ENCODE data around the gene KCTD21.
A peak's percentile ranks its signal among the peaks of the same experiment; 100 is the strongest.
"Not testable (repeated sequence)": the region's sequence is repeated elsewhere in the genome, so short reads cannot be mapped to it uniquely, and the experiment has no call there.

KCTD21 gene

DNA sequence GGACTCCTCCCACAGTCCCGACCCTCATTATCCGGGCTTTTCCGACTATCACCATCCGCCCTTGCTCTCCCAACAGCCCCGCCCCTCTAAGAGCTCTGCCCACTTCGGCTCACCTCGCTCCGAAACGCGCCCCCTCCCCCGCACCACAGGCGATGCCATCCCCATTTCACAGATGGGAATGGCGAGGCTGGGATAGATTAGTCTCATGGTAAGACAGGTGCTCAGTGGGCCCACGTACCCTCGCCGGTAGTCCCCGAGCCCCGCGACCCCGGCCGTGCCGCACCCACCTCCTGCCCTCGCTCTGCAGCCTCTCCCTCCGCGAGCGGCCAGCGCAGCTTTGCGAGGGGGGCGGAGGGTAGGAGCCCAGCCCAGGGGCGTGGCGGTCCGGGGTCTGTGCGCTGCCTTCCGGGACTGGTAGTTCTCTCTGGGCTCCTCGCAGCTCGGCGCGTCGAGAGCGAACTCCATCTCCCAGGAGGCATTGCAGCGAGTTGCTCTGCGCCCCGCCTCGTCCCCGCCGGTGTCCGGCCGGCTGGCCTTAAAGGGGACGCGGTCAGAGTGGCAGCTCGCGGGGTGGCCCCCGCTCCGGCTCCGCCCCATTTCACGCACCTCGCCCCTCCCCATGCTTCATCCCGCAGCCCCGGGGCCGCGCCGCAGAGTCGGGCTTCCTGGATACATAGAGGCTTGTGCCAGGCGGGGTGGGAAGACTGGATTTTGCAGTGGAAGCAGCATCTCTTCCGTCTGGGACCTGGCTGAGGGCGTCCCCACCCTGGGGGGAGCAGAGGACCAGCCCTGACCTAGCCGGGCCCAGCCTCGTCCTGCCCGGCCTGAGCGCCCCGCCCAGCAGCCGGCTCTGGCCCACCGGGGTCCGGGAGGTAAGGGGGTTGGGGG, at the start of gene KCTD21, which contains the start of gene USP35:
KCTD21 (minus strand) TSS at position 341 of the 888 bp plus-strand sequence. CDS start 14,072 bp downstream, outside the sequence.
USP35 (plus strand) TSS at position 634 of the 888 bp plus-strand sequence. CDS start 7,327 bp downstream, outside the sequence.
- DNase-seq = peak; percentile 91 to 93

DNA sequence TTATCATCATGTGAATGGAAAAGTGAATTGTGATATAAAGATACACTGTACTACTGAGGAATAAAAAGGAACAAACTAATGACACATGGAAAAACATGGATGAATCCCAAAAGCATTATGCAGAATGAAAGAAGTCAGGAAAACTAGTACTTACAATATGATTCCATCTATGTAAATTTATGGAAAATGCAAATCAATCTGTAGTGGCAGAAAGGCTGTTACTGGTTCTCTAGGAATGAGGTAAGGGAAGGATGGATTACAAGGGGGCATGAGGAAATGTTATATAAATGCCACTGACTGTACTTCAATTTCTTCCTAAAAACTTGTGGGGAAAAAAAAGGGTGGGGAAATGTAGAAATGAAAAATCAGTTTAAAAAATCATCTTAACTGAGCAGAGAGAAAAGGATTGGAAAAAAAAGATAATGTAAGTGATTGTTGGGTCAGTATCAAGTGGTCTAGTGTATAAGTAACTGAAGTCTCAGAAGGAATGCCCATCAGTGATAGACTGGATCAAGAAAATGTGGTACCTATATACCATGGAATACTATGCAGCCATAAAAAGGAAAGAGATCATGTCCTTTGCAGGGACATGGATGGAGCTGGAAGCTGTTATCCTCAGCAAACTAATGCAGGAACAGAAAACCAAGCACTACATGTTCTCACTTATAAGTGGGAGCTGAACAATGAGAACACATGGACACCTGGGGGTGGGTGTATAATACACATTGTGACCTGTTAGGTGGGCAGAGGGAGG, 49.0 kb upstream of the KCTD21 start:
- DNase-seq = no peak

DNA sequence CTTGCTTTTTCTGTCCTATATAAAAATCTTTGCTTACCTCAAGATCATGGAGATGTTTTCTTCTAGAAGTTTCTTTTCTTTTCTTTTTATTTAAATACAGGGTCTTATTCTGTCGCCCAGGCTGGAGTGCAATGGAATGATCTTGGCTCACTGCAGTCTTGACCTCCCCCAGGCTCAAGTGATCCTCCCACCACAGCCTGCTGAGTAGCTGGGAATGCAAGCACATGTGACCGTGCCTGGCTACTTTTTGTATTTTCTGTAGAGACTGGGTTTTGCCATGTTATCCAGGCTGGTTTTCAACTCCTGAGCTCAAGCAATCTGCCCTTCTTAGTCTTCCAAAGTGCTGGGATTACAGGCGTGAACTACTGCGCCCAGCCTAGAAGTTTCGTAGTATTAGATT, 45.6 kb upstream of the KCTD21 start:
- no peak for DNase-seq

DNA sequence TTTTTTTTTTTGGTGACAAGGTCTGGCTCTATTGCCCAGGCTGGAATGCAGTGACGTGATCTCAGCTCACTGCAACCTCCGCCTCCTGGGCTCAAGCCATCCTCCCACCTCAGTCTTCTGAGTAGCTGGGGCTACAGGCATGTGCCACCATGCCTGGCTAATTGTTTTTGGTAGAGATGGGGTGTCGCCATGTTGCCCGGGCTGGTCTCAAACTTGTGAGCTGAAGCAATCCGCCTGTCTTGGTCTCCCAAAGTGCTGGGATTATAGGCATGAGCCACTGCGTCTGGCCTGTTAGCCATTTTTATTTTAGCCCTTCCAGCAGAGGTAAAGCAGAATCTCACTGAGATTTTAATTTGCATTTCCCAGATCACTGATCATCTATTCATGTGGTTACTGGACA, 44.6 kb upstream of the KCTD21 start:
- not testable (repeated sequence) for DNase-seq

- DNase-seq = no peak
Observed at GRCh38 chr11:78231962-78232501, 43.6 kb upstream of the KCTD21 start.

DNA sequence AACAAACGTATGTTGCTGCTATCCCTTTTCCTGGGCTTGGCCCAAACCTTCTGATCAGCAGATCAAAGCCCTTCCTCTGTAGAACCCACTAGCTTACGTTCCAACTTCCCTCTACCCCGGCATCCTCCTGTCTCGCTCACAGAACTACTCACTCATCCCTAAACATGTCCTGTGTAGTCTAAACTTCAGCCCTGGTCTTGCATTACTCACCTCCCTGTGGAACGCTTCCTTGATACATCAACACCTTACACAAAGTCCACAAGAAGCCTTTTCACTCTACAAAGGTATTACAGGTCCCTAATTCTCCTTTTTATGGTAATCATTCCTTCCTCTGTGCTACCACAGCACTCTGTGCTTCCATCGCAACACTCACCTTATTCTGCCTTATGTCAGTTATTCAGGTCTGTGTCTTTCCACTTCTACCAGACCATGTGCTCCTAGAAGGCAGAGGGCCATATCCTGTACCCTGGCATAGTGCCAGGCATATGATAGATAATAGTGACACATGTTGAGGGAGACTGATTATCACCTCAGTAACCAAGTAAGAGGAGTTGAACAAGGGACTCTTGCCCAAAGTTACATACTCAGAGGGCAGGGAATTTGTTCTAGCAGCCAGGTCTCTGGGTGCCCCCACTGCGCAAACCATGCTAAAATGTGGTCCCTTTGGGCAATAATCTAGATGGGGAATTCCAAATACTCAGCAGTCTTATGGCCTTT, 41.9 kb upstream of the KCTD21 start:
- DNase-seq = no peak

GRCh38 chr11:78229106-78229505, 40.7 kb upstream of the KCTD21 start:
- no peak for DNase-seq

GRCh38 chr11:78228467-78228866, 40.0 kb upstream of the KCTD21 start:
- peak; percentile 20 to 32 for DNase-seq

- DNase-seq = no peak
Observed at GRCh38 chr11:78227921-78228320, 39.5 kb upstream of the KCTD21 start.

DNA sequence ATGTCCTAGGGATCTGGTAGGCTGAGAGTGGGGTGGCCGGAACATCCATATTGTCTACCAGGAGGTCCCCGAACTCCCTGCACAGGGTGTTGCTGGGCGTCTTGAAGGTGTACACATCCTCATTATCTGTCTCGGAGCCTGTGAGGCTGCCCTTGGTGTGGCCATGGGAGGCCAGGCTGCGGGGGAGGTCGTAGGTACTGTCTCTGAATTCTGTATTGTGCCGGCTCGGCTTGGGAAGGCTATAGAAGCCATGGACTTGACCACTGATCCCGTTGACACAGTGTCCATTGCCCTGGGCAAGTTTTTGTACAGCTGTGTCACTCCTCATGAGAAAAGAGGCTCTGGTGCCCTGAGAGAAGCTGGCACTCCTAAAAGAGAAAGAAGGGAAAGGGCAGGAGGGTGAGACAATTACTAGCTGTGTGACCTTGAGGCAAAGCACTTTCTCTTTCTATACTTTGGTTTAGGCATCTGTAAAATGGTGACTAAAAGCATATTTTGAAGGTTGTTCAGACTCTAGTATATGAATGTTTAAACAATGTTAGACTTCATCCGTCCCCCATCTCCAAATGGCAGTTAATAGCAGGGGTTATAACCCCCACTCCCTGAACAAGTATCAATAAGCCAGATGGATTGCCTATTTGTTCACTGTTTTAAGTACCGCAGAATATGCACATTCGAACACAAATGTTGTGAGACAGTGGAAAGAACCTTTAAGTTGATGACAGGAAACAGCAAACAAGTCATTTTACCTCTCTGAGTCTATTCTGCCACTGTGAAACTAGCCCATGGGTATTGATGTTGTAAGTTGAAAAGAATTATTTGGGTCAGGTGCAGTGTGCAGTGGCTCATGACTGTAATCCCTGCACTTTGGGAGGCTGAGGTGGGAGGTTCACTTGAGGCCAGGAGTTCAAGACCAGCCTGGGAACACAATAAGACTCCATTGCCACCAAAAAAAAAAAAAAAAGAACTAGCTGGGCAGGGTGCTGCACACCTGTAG, 38.6 kb upstream of the KCTD21 start:
- DNase-seq = no peak

- no peak for DNase-seq
Observed at GRCh38 chr11:78224906-78225420, 36.5 kb upstream of the KCTD21 start.

GRCh38 chr11:78224506-78224905, 36.1 kb upstream of the KCTD21 start:
- DNase-seq = no peak

DNA sequence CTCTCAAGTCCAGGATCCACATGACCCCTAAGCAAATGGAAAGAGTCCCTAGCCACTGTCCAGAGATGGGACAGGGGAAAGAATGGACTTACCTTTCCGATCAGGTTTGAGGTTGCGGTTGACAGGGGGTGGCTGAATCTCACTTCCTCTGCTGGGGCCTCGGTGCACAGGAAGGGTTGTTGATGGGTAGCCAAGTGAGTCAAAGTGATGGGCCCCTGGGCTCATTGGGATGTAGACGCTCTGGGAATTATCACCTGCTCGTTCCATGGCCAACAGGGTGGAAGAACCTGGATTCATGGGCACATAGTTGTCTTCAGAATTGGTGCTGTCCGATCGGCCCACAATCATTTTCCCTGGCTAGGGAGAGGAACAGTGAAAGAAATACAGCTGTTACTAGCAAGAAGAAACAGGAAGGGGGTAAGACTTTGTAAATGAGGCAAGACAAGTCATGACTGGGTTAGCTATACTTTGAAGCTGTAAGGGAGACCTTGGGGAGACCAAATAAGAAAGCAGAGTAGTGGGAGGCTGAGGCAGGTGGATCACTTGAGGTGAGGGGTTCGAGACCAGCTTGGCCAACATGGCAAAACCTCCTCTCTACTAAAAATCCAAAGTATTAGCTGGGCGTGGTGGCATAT, 35.0 kb upstream of the KCTD21 start:
- peak in 1 of 2 donors; percentile 14 for DNase-seq

DNA sequence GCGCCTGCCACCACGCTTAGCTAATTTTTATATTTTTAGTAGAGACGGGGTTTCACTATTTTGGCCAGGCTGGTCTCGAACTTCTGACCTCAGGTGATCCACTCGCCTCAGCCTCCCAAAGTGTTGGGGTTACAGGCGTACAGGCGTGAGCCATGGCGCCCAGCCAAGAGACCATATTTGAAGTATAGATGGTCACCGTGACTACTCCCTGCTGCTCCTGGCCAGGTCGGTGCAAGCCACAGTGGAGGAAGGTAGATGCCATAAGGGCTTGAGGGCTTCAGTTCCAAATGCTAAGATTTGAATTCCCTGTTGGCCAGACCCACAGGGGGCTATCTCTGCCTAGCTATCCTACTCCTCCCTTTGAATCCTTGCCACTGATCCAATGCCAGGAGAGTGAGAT, 34.3 kb upstream of the KCTD21 start:
- DNase-seq = not testable (repeated sequence)

DNA sequence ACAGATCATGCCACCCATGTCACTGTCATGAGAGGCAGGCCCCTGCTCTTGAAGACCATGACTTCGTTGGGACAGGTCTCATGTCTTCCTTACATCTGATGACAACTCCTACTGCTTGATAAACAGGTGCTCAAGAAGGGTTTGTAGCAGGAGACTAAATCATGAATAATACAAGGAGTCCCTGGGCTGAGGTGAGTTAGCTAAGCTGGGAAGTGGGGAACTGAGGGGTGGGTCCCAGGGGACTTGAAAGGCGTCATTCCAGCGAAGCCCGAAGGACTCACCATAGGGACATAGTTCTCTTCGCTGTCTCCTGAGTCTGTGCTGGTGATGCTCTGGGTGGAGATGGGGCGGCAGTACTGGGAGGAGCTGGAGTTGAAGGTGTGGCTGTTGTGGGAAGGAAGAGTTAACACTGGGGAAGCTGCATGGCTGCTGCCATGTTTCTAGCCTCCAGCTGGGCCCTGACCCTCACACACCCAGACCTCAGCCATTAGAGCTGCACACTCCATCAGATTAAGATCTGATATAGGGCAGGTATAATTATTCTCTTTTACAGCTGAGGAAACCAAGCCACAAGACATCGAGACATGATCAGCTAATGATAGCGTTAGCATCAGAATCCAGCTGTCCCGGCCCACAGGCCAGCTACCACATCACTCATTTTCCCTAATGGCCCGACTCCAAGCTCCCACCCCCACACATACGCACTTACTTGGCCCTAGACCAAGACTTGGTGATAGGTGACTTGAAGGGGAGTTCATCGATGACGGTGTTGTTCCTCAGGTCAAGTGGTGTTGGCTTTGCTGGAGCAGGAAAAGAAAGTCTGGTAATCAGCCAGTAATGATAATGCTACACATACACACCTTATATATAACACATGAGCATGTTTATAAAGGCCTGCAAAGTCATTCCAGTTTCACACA, 33.2 kb upstream of the KCTD21 start:
- no peak for DNase-seq

- no peak for DNase-seq
Observed at GRCh38 chr11:78220218-78221157, 32.1 kb upstream of the KCTD21 start.

GRCh38 chr11:78219493-78220217, 31.2 kb upstream of the KCTD21 start:
- DNase-seq = no peak

All from CD4-positive, alpha-beta T cell treated with Interleukin-1 beta for 1 hour (primary cell).